GM12891 (cell line): ENCODE data around the gene TRPM5.

Source experiments
- PAX5 ChIP-seq: IDR thresholded peaks from 2 replicates; pipeline ENCODE4 v1.6.1; 2011; ENCODE audit warnings: low read length, moderate library complexity, mild to moderate bottlenecking; ENCODE audit not compliant: insufficient read depth, severe bottlenecking
- POLR2A ChIP-seq: IDR thresholded peaks from 2 replicates; pipeline ENCODE4 v1.6.1; 2011; ENCODE audit warnings: low read depth, low read length, control low read depth
- POLR2AphosphoS5 ChIP-seq: IDR thresholded peaks from 2 replicates; pipeline ENCODE4 v1.6.1; 2011; ENCODE audit warnings: low read depth, low read length, control low read depth
- POU2F2 ChIP-seq: IDR thresholded peaks from 2 replicates; pipeline ENCODE4 v1.6.1; 2011; ENCODE audit warnings: low read depth, mild to moderate bottlenecking, control low read depth, low read length, moderate library complexity
- SPI1 ChIP-seq: IDR thresholded peaks from 2 replicates; pipeline ENCODE4 v1.6.1; 2011; ENCODE audit warnings: low read depth, low read length, control low read depth
- TAF1 ChIP-seq: IDR thresholded peaks from 2 replicates; pipeline ENCODE4 v1.6.1; 2011; ENCODE audit warnings: low read depth, low read length, control low read depth

GRCh38 chr11:2458321-2458720 lies 14.0 kb upstream of the TRPM5 start:
- no peak for TF ChIP-seq POLR2A
- no peak for TF ChIP-seq POU2F2
- no peak for TF ChIP-seq POLR2AphosphoS5
- no peak for TF ChIP-seq TAF1
- TF ChIP-seq SPI1: no peak
- TF ChIP-seq PAX5: no peak
